DMS114 treated with DMSO at 0.1 percent for 48 hours (cell line): ENCODE data around the gene KLHL7.
"Not testable (repeated sequence)": the region's sequence is repeated elsewhere in the genome, so short reads cannot be mapped to it uniquely, and the experiment has no call there.

Experiments
- DNase-seq: peaks from one replicate; lab custom pipeline; 2025; ENCODE audit not compliant: unreplicated experiment; lab: John Stamatoyannopoulos, UW

Gene KLHL7

GRCh38 chr7:23106823-23107663 is 1.5 kb downstream of the KLHL7 start:
- DNase-seq: no peak

GRCh38 chr7:23107781-23108180 is 2.2 kb downstream of the KLHL7 start:
- DNase-seq: no peak

- no peak for DNase-seq
These were observed 3.4 kb downstream of the KLHL7 start for GRCh38 chr7:23108995-23109394.

GRCh38 chr7:23109470-23109869 is 3.9 kb downstream of the KLHL7 start:
- DNase-seq: no peak

DNA sequence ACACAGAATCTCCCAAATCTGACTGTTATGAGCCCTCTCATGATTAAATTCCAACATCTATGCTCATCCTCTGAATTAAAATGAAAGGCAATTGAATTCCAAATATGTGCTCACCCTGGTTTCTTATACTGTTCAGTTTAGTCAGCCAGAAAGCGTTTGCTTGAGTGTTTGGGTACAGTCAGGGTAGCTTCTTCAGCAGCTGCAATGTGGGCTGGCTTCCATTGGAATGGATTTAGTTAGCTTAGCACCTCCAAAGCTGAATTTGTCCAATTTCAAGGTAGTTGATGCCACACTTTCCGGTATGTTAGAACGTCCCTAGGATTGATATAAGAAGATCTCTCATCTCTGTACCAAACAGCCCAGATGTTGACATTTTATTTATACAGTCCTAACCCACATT is 9.3 kb downstream of the KLHL7 start:
- no peak for DNase-seq

GRCh38 chr7:23115991-23116390 is 10.4 kb downstream of the KLHL7 start:
- DNase-seq: no peak

GRCh38 chr7:23117841-23118240 is 12.3 kb downstream of the KLHL7 start:
- no peak for DNase-seq

- DNase-seq: no peak
These were observed 14.5 kb downstream of the KLHL7 start for GRCh38 chr7:23120106-23120505.

DNA sequence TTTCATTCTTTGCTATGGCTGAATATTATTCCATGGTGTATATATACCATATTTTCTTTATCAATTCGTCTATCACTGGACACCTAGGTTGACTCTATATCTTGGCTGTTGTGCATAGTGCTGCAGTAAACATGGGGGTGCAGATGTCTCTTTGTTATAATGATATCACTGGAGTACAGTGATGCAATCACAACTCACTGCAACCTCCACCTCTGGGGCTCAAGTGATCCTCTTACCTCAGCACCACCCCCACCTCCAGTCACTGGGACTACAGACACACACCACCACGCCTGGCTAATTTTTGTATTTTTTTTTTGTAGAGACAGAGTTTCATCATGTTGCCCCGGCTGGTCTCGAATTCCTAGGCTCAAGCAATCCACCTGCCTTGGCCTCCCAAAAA is 15.6 kb downstream of the KLHL7 start:
- no peak for DNase-seq

- DNase-seq: no peak
These were observed 17.4 kb downstream of the KLHL7 start for GRCh38 chr7:23123007-23123406.

DNA sequence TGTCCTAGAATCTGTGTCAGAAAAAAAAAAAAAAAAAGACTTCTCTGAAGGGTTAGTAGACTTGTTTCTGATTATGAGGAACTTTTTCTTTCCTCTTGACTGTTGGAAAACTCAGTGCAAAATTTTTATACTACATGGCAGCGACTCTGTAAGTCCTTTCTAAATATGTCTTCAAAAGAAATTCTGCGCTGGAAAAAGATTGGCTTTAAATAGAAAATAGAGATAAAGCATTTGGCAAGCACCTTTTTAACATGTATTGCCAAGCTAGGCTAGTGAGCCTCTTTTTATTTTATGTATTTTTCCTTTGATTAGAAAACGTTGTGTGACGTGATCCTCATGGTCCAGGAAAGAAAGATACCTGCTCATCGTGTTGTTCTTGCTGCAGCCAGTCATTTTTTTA is 17.9 kb downstream of the KLHL7 start:
- no peak for DNase-seq

GRCh38 chr7:23129036-23129435 is 23.5 kb downstream of the KLHL7 start:
- DNase-seq: no peak

DNA sequence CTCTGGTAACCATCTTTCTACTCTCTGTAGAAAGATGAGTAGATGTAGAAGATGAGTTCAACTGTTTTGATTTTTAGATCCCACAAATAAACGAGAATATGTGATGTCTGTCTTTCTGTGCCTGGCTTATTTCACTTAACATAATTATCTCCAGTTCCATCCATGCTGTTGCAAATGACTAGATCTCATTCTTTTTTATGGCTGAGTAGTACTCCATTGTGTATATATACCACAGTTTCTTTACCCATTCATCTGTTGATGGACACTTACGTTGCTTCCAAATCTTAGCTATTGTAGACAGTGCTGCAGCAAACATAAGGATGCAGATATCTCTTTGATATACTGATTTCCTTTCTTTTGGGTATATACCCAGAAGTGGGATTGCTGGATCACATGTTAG is 26.2 kb downstream of the KLHL7 start:
- not testable (repeated sequence) for DNase-seq

GRCh38 chr7:23133797-23134196 is 28.2 kb downstream of the KLHL7 start:
- DNase-seq: no peak

DNA sequence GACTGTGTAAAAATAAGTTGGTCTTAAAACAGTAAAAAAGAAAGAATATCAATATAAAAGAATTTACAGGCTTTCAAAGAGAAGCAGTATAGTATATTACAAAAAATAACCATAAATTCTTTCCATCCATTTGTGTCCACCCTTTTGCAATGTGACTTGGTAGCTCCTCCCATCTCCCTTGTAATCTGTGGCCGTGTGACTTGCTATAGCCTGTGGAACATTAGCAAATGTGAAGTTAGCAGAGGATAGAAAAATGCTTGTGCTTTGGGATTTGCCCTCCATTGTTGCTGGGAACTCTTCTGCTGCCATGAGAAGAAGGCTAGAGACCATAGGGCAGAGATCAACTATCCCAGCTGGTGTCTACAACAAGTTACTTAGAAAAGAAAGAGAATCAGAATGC is 30.2 kb downstream of the KLHL7 start:
- no peak for DNase-seq

DNA sequence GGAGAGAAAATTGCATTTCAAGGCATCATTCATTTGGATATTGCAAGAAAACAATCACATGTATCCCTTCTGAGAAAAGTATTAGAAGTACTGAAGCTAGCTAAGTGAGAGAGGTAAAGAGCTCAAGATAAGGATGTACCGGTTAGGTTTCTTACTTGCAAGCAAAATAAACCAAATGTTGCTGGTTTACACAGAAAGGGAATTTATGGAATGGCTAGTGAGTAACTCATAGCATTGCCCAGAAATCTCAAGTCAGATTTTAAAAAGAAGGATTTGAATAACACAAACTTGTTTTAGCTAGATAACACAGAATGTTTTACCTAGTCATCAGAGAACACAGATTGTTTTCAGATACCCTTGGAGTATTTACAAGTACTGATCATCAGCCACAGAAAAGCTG is 30.6 kb downstream of the KLHL7 start:
- no peak for DNase-seq

DNA sequence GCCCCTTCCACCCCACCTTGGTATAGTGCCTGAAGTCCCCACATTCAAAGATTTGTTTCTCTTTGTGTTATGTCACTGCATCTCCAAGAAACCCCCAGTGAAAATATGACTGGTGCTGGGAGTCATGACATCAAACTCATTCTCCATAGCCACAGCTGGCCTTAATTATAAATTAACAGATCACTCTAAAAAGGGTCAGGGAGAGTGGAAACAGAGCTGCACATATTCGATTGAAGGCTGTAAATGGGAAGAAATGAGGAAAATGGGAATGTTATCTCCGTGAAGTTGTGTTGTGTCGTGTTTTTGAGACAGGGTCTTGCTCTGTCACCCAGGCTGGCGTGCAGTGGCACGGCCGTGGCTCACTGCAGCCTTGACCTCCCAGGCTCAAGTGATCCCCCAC is 52.1 kb downstream of the KLHL7 start:
- DNase-seq: no peak

- no peak for DNase-seq
These were observed 53.0 kb downstream of the KLHL7 start for GRCh38 chr7:23158546-23158945.

GRCh38 chr7:23161482-23161881 is 55.9 kb downstream of the KLHL7 start:
- no peak for DNase-seq

- no peak for DNase-seq
These were observed 59.3 kb downstream of the KLHL7 start for GRCh38 chr7:23164846-23165245.

- no peak for DNase-seq
These were observed 59.7 kb downstream of the KLHL7 start for GRCh38 chr7:23165316-23165715.

DNA sequence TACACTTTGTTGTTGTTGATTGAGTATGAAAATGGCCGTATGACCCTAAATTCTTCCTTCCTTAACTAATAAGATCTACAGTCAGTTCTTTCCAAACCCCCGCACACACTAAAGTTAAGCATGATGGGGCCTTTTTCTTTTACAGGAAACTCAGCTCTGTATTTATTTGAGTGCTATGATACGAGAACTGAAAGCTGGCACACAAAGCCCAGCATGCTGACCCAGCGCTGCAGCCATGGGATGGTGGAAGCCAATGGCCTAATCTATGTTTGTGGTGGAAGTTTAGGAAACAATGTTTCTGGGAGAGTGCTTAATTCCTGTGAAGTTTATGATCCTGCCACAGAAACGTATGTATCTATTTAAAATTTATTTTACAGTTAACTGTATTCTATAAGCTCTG is 62.1 kb downstream of the KLHL7 start:
- no peak for DNase-seq
